ENCODE measurements around the gene BTNL9.

GRCh38 chr5:181058786-181059296 is 18.8 kb downstream of the BTNL9 start:
- TF ChIP-seq CTCF (IDR thresholded peaks at IDR 0.05) (no peak), EZH2 (IDR thresholded peaks at IDR 0.05) (no peak)
